ENCODE data around the gene TAF1L. TPM values are rescaled to one million over a fixed set of nuclear protein-coding genes. Genes with fewer than 3 reads are reported as not detected.

The TAF1L gene
- polyA plus RNA-seq, 1 donor (not counting 4 experiments of a cell fraction or from before 2014, with no cell fraction given) = not detected

- Histone ChIP-seq H3K4me1 (ENCODE audit: control insufficient read depth, extremely low read depth, insufficient read depth, low read length) (no peaks in the 10 kb centered on the region), H3K79me2 (ENCODE audit: control insufficient read depth, insufficient read depth, low read length) (no peaks in the 10 kb centered on the region), H3K9me1 (ENCODE audit: control insufficient read depth, extremely low read depth, insufficient read depth, low read length) (no peaks in the 10 kb centered on the region), H3K4me2 (ENCODE audit: control insufficient read depth, extremely low read depth, insufficient read depth, low read depth, low read length) (no peak overlapping the region), H3K4me3 (ENCODE audit: control insufficient read depth in 2 of 3, extremely low read depth in 1 of 3, insufficient read depth in 2 of 3, low read depth in 1 of 3, low read length in 3 of 3) (no peak overlapping the region), H3K9me3 (ENCODE audit: control insufficient read depth, low read depth, low read length) (no peaks in the 10 kb centered on the region), H3K36me3 (ENCODE audit: control insufficient read depth in 2 of 2, extremely low read depth in 1 of 2, insufficient read depth in 2 of 2, low read length in 2 of 2) (no peaks in the 10 kb centered on the region), H4K20me1 (ENCODE audit: control insufficient read depth, extremely low read depth, insufficient read depth, low read length) (no peaks in the 10 kb centered on the region), H2AFZ (ENCODE audit: control insufficient read depth, low read length) (no peak overlapping the region), H3K9ac (ENCODE audit: control insufficient read depth, extremely low read depth, insufficient read depth, low read length) (no peak overlapping the region), H3K27me3 (ENCODE audit: control insufficient read depth, extremely low read depth, insufficient read depth, low read length) (no peaks in the 10 kb centered on the region), H3K27ac (ENCODE audit: control insufficient read depth, insufficient read depth, low read length) (no peak overlapping the region)
- DNase-seq (ENCODE audit: low read depth, low spot score) (no peak), FAIRE-seq (no peak)
- no peak for TF ChIP-seq EZH2 (IDR thresholded peaks at IDR 0.05; ENCODE audit: low read length)
- no peak for TF ChIP-seq CTCF (optimal IDR thresholded peaks at IDR 0.05 in 1 of 3, IDR thresholded peaks at IDR 0.05 in 1 of 3, conservative IDR thresholded peaks at IDR 0.05 in 1 of 3; ENCODE audit: extremely low read depth in 1 of 3, insufficient read depth in 2 of 3, low read length in 3 of 3)
- dilution Hi-C loops (cut with MboI; ENCODE audit: extremely low pct_ligation_motif_present, low sequenced_read_pairs) = no loop called here
Observed at GRCh38 chr9:32671333-32671732, 35.9 kb upstream of the TAF1L start.

GRCh38 chr9:32665101-32665500 is 29.6 kb upstream of the TAF1L start:
- Histone ChIP-seq H3K27ac (ENCODE audit: control insufficient read depth, insufficient read depth, low read length) (no peak overlapping the region), H3K36me3 (ENCODE audit: control insufficient read depth in 2 of 2, extremely low read depth in 1 of 2, insufficient read depth in 2 of 2, low read length in 2 of 2) (no peaks in the 10 kb centered on the region), H2AFZ (ENCODE audit: control insufficient read depth, low read length) (no peak overlapping the region), H3K27me3 (ENCODE audit: control insufficient read depth, extremely low read depth, insufficient read depth, low read length) (peaks cover 3% of the 10 kb centered on the region), H3K79me2 (ENCODE audit: control insufficient read depth, insufficient read depth, low read length) (no peaks in the 10 kb centered on the region), H3K4me3 (ENCODE audit: control insufficient read depth in 2 of 3, extremely low read depth in 1 of 3, insufficient read depth in 2 of 3, low read depth in 1 of 3, low read length in 3 of 3) (no peak overlapping the region), H3K9ac (ENCODE audit: control insufficient read depth, extremely low read depth, insufficient read depth, low read length) (no peak overlapping the region), H3K9me1 (ENCODE audit: control insufficient read depth, extremely low read depth, insufficient read depth, low read length) (no peaks in the 10 kb centered on the region), H3K4me1 (ENCODE audit: control insufficient read depth, extremely low read depth, insufficient read depth, low read length) (no peaks in the 10 kb centered on the region), H3K9me3 (ENCODE audit: control insufficient read depth, low read depth, low read length) (no peaks in the 10 kb centered on the region), H4K20me1 (ENCODE audit: control insufficient read depth, extremely low read depth, insufficient read depth, low read length) (no peaks in the 10 kb centered on the region), H3K4me2 (ENCODE audit: control insufficient read depth, extremely low read depth, insufficient read depth, low read depth, low read length) (no peak overlapping the region)
- TF ChIP-seq CTCF (optimal IDR thresholded peaks at IDR 0.05 in 1 of 3, IDR thresholded peaks at IDR 0.05 in 1 of 3, conservative IDR thresholded peaks at IDR 0.05 in 1 of 3; ENCODE audit: extremely low read depth in 1 of 3, insufficient read depth in 2 of 3, low read length in 3 of 3) (no peak), EZH2 (IDR thresholded peaks at IDR 0.05; ENCODE audit: low read length) (no peak)
- FAIRE-seq = no peak
- DNase-seq (ENCODE audit: low read depth, low spot score) = no peak
- dilution Hi-C loops (cut with MboI; ENCODE audit: extremely low pct_ligation_motif_present, low sequenced_read_pairs) = no loop called here

Measured in keratinocyte (primary cell).